Suprapubic skin (tissue), 4 donors: ENCODE data around the gene ESRRG. TPM values are rescaled to one million over a fixed set of nuclear protein-coding genes. Genes with fewer than 3 reads are reported as not detected.

Experiments used
- DNase-seq, 2 donors: peaks; one replicate each; pipeline ENCODE4 v3.0.0-alpha.2; 2019; ENCODE audit warnings: low spot score in 2 of 2
- H3K27ac ChIP-seq: fragments of 200-600 bp; sonication (generic); one replicate; pipeline ENCODE4 v1.5.1; 2019
- H3K27me3 ChIP-seq: fragments of 200-600 bp; sonication (generic); one replicate; pipeline ENCODE4 v1.5.1; 2019
- H3K36me3 ChIP-seq: fragments of 200-600 bp; sonication (generic); one replicate; pipeline ENCODE4 v1.5.1; 2019
- H3K4me1 ChIP-seq: fragments of 200-600 bp; sonication (generic); one replicate; pipeline ENCODE4 v1.5.1; 2019
- H3K4me3 ChIP-seq: fragments of 200-600 bp; sonication (generic); one replicate; pipeline ENCODE4 v1.5.1; 2019; ENCODE audit warnings: mild to moderate bottlenecking
- H3K9me3 ChIP-seq: fragments of 200-600 bp; sonication (generic); one replicate; pipeline ENCODE4 v1.5.1; 2019
- EP300 ChIP-seq: sonication (generic); formaldehyde crosslinking; IDR thresholded peaks from one replicate; pipeline ENCODE4 v1.6.1; 2017; ENCODE audit warnings: antibody characterized with exemption
- POLR2A ChIP-seq, 2 donors: fragments of 450-650 bp; IDR thresholded peaks; one replicate each; pipeline ENCODE4 v1.6.1; 2017; ENCODE audit warnings: antibody characterized with exemption in 2 of 2, mild to moderate bottlenecking in 2 of 2, moderate library complexity in 2 of 2
- POLR2AphosphoS5 ChIP-seq, 3 donors: sonication (generic); formaldehyde crosslinking; IDR thresholded peaks; one replicate each; pipeline ENCODE4 v1.6.1; 2017; ENCODE audit warnings: antibody characterized with exemption in 3 of 3
- WGBS: methylation state at CpG from one replicate; pipeline ENCODE4 v1.1.5; 2018; 5-methylcytosine and 5-hydroxymethylcytosine counted together
- total RNA-seq, 4 donors: library from RNA; depleted of rRNA; stranded (reverse); fragments of >200 nt; gene quantifications; one replicate each; pipeline ENCODE4 v1.1.0, GENCODE V29; 2016
- TF ChIP-seq, protein P1 (sequence below), 2 donors: fragments of 200-600 bp in 1 of 2; fragments of 450-650 bp in 1 of 2; sonication (generic) in 1 of 2; IDR thresholded peaks; one replicate each; pipeline ENCODE4 v1.5.1; 2016 to 2019; ENCODE audit warnings: antibody characterized with exemption in 2 of 2, mild to moderate bottlenecking in 1 of 2, moderate library complexity in 1 of 2

ESRRG gene
- total RNA-seq, 4 donors from 2014 or later = 2.8 to 10.1 (median 4.6) TPM

DNA sequence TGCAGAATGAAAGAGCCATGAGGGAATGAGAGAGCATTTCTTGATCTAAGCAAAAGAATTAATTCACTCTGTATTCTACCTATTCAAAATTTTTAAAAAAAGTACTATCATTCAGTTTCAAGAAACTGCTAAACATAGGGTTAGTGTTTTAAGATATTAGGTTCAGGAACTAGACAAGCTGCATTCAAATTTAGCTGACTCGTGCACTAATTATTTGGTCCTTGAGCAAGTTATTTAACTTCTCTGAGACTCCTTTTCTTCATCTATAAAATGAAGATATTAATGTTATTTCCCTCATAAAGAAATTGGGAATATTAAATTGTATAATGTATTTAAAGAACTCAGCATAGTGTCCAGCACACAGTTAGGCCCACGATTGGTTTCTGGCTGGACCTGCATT is 225.0 kb downstream of the ESRRG start:
- Histone ChIP-seq H3K4me3 (no peak overlapping the region), H3K36me3 (no peaks in the 10 kb centered on the region), H3K9me3 (no peaks in the 10 kb centered on the region), H3K4me1 (no peaks in the 10 kb centered on the region), H3K27me3 (no peaks in the 10 kb centered on the region), H3K27ac (no peak overlapping the region)
- 75% methylated on average over 2 of the region's 2 CpGs for WGBS
- no peak for DNase-seq
- TF ChIP-seq EP300 = no peak
- TF ChIP-seq, protein P1, sequence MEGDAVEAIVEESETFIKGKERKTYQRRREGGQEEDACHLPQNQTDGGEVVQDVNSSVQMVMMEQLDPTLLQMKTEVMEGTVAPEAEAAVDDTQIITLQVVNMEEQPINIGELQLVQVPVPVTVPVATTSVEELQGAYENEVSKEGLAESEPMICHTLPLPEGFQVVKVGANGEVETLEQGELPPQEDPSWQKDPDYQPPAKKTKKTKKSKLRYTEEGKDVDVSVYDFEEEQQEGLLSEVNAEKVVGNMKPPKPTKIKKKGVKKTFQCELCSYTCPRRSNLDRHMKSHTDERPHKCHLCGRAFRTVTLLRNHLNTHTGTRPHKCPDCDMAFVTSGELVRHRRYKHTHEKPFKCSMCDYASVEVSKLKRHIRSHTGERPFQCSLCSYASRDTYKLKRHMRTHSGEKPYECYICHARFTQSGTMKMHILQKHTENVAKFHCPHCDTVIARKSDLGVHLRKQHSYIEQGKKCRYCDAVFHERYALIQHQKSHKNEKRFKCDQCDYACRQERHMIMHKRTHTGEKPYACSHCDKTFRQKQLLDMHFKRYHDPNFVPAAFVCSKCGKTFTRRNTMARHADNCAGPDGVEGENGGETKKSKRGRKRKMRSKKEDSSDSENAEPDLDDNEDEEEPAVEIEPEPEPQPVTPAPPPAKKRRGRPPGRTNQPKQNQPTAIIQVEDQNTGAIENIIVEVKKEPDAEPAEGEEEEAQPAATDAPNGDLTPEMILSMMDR (IDR thresholded peaks at IDR 0.05) = no peak
- TF ChIP-seq POLR2AphosphoS5 (IDR thresholded peaks at IDR 0.05) = no peak
- no peak for TF ChIP-seq POLR2A (IDR thresholded peaks at IDR 0.05)

DNA sequence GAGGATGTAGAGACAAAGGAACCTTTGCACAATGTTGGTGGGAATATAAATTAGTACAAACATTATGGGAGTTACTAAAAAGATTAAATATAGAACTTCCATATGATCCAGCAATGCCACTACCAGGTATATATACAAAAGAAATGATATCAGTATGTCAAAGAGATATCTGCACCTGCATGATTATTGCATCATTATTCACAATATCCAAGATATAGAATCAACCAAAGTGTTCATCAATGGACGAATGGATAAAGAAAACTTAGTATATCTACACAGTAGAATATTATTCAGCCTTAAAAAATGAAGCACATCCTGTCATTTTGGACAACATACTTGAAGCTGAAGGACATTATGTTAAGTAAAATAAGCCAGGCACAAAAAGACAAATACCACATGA is 238.2 kb downstream of the ESRRG start:
- Histone ChIP-seq H3K36me3 (no peaks in the 10 kb centered on the region), H3K27me3 (no peaks in the 10 kb centered on the region), H3K4me1 (no peaks in the 10 kb centered on the region), H3K4me3 (no peak overlapping the region), H3K9me3 (no peaks in the 10 kb centered on the region), H3K27ac (no peak overlapping the region)
- DNase-seq = no peak
- TF ChIP-seq POLR2A (IDR thresholded peaks at IDR 0.05) (no peak), POLR2AphosphoS5 (IDR thresholded peaks at IDR 0.05) (no peak), EP300 (no peak)
- TF ChIP-seq, protein P1 (IDR thresholded peaks at IDR 0.05) = no peak
- WGBS = 81% methylated on average over 1 of the region's 1 CpG

DNA sequence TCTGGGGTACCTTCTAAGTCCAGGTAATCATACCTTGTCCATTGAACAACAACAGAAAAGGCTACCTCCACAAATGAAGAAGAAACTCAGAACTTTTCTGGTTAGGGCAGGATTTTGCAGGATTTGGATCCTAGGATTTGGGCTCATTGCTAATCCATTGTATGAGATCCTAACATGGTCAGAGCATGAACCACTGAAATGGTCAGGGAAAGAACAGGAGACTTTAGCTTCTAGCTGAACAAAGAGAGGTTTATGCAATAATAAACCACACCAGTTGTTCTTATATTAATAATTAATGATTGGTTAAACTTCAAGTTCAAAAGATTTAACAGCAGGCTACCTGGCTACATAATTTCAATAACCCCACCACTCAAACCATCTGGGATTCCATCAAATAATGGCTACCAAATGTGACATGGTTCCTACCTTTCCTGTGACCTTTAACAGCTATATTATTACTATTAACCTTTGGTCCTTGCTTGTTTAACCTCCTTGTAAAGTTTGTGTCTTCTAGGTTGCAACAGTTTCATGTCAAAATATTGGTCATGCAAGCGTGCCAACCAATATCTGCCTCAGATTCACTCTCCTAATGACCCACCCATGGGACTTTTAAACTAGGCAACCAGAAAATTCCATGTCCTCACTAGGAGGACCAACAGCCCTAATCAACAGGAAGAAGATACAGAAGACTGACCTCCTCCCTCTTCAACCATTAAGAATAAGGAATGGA is 239.4 kb downstream of the ESRRG start:
- Histone ChIP-seq H3K4me3 (no peak overlapping the region), H3K27me3 (no peaks in the 10 kb centered on the region), H3K27ac (no peak overlapping the region), H3K9me3 (no peaks in the 10 kb centered on the region), H3K4me1 (no peaks in the 10 kb centered on the region), H3K36me3 (no peaks in the 10 kb centered on the region)
- no peak for TF ChIP-seq POLR2AphosphoS5 (IDR thresholded peaks at IDR 0.05)
- TF ChIP-seq, protein P1 (IDR thresholded peaks at IDR 0.05) = no peak
- TF ChIP-seq EP300 = no peak
- TF ChIP-seq POLR2A (IDR thresholded peaks at IDR 0.05) = no peak
- no peak for DNase-seq
- 88% methylated on average over 1 of the region's 1 CpG for WGBS

DNA sequence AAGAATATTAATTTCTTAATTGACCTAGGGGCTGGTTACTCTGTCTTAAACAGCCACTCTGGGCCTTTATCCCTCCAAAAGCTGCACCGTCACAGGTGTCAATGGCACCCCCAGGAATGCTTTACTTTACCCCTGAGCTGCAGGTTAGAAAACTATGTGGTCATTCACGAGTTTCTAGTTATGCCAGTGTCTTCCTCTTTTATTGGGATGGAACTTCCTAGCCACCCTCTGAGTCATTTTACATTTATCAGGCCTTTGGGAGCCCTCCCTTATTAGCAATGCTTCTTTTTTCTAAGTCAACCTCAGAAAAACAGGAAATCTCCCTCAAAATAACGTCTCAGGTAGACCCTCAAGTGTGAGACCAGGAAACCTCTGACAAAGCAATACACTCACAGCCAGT is 240.6 kb downstream of the ESRRG start:
- Histone ChIP-seq H3K4me3 (no peak overlapping the region), H3K9me3 (no peaks in the 10 kb centered on the region), H3K27ac (no peak overlapping the region), H3K36me3 (no peaks in the 10 kb centered on the region), H3K4me1 (no peaks in the 10 kb centered on the region), H3K27me3 (no peaks in the 10 kb centered on the region)
- 54% methylated on average over 3 of the region's 3 CpGs for WGBS
- TF ChIP-seq POLR2A (IDR thresholded peaks at IDR 0.05) (no peak), EP300 (no peak), POLR2AphosphoS5 (IDR thresholded peaks at IDR 0.05) (no peak)
- DNase-seq = no peak

DNA sequence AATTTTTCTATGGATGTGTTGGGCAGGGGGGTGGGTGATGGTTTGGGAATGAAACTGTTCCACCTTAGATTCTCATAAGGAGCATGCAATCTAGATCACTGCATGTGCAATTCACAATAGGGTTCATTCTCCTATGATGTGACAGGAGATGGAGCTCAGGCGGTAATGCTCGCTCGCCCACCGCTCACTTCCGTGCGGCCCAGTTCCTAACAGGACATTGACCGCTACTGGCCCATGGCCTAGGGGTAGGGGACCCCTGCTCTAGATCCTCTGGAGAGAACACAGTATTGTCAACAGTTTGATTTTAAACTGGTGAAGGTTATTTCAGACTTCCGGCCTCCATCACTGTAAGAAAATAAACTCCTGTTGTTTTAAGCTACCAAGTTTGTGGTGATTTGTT is 245.0 kb downstream of the ESRRG start:
- Histone ChIP-seq H3K36me3 (no peaks in the 10 kb centered on the region), H3K27ac (no peak overlapping the region), H3K4me1 (no peaks in the 10 kb centered on the region), H3K9me3 (no peaks in the 10 kb centered on the region), H3K4me3 (no peak overlapping the region), H3K27me3 (no peaks in the 10 kb centered on the region)
- DNase-seq = no peak
- TF ChIP-seq EP300 (no peak), POLR2AphosphoS5 (IDR thresholded peaks at IDR 0.05) (no peak), POLR2A (IDR thresholded peaks at IDR 0.05) (no peak)
- TF ChIP-seq, protein P1 (IDR thresholded peaks at IDR 0.05) = no peak
- WGBS = 96% methylated on average over 8 of the region's 8 CpGs
